Erythroblast (primary cell): Measurements from ENCODE around the gene TBC1D25.

Experiments used
- GATA1 ChIP-seq: IDR thresholded peaks from 2 replicates; pipeline ENCODE4 v1.6.1; 2011; ENCODE audit warnings: low read depth, mild to moderate bottlenecking, control low read depth, low read length, moderate library complexity
- POLR2A ChIP-seq: IDR thresholded peaks from 2 replicates; pipeline ENCODE4 v1.6.1; 2011; ENCODE audit warnings: mild to moderate bottlenecking, low read length

GRCh38 chrX:48509619-48510018 lies 29.9 kb upstream of the TBC1D25 start:
- no peak for TF ChIP-seq POLR2A
- TF ChIP-seq GATA1, result no peak
